SJCRH30 (cell line): ENCODE measurements around the gene MMP3. TPM values are rescaled to one million over a fixed set of nuclear protein-coding genes. Genes with fewer than 3 reads are reported as not detected.

ENCODE experiments used
- DNase-seq, 2 experiments: peaks; one replicate each; pipeline ENCODE4 v3.0.0-alpha.2; 2015 to 2020
- H3K27ac ChIP-seq: fragments of 250-450 bp; sonication (Bioruptor Pico); 2 replicates; pipeline ENCODE4 v1.5.1; 2020; ENCODE audit warnings: mild to moderate bottlenecking, moderate library complexity
- H3K27me3 ChIP-seq: fragments of 250-450 bp; sonication (Bioruptor Pico); 2 replicates; pipeline ENCODE4 v1.5.1; 2020; ENCODE audit warnings: mild to moderate bottlenecking, moderate library complexity
- H3K36me3 ChIP-seq: fragments of 250-450 bp; sonication (Bioruptor Pico); 2 replicates; pipeline ENCODE4 v1.5.1; 2020; ENCODE audit warnings: mild to moderate bottlenecking, moderate library complexity
- H3K4me1 ChIP-seq: fragments of 250-450 bp; sonication (Bioruptor Pico); 2 replicates; pipeline ENCODE4 v1.5.1; 2020; ENCODE audit warnings: mild to moderate bottlenecking, moderate library complexity
- H3K4me3 ChIP-seq: fragments of 250-450 bp; sonication (Bioruptor Pico); 2 replicates; pipeline ENCODE4 v1.5.1; 2020; ENCODE audit warnings: mild to moderate bottlenecking, moderate library complexity
- H3K9me3 ChIP-seq: fragments of 250-450 bp; sonication (Bioruptor Pico); replicated peaks from 2 replicates; pipeline ENCODE4 v1.5.1; 2020; ENCODE audit warnings: mild to moderate bottlenecking, moderate library complexity
- total RNA-seq: library from RNA; depleted of rRNA; stranded (reverse); fragments of >200 nt; shearing (Covaris generic); gene quantifications from 2 replicates; pipeline ENCODE4 v1.2.3, GENCODE V29; 2014

The MMP3 gene
- total RNA-seq, 1 experiment from 2014 or later, result 0.43 TPM

GRCh38 chr11:102846292-102846691, 2.9 kb upstream of the MMP3 start:
- peaks cover 46% of the 10 kb centered on the region for H3K4me1 ChIP-seq
- H3K27me3 ChIP-seq, result no peaks in the 10 kb centered on the region
- H3K36me3 ChIP-seq, result no peaks in the 10 kb centered on the region
- DNase-seq, result peak; percentile 35 to 89
- H3K9me3 ChIP-seq, result no peaks in the 10 kb centered on the region
- H3K27ac ChIP-seq, result peak overlapping the region; percentile 91
- no peak overlapping the region for H3K4me3 ChIP-seq

DNA sequence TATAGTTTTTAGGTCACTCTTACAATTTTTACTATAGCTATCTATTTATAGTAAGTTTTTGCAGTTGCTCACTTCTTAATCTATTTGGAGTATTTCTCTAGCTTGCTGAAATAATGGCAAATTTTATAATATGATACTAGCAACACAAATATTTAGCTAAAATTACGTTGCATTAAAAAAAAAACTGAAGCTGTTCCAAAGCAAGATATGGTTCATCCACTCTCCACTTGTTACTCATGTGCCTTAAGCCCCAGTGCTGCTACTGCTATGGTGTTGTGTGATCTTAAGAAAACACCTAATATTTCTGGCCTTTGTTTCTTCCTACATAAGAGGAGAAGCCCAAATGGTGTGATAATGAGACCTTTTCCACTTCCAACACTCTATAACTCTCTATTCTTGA, 479 bp downstream of the MMP3 start:
- Histone ChIP-seq H3K4me3 (no peak overlapping the region), H3K4me1 (peaks cover 37% of the 10 kb centered on the region), H3K9me3 (no peaks in the 10 kb centered on the region), H3K36me3 (no peaks in the 10 kb centered on the region), H3K27me3 (no peaks in the 10 kb centered on the region), H3K27ac (no peak overlapping the region)
- DNase-seq, result no peak

- peaks cover 24% of the 10 kb centered on the region for H3K4me1 ChIP-seq
- no peaks in the 10 kb centered on the region for H3K27me3 ChIP-seq
- H3K36me3 ChIP-seq, result no peaks in the 10 kb centered on the region
- H3K27ac ChIP-seq, result no peak overlapping the region
- no peak for DNase-seq
- H3K4me3 ChIP-seq, result no peak overlapping the region
- no peaks in the 10 kb centered on the region for H3K9me3 ChIP-seq
Measured at GRCh38 chr11:102840018-102840417, 3.4 kb downstream of the MMP3 start.

DNA sequence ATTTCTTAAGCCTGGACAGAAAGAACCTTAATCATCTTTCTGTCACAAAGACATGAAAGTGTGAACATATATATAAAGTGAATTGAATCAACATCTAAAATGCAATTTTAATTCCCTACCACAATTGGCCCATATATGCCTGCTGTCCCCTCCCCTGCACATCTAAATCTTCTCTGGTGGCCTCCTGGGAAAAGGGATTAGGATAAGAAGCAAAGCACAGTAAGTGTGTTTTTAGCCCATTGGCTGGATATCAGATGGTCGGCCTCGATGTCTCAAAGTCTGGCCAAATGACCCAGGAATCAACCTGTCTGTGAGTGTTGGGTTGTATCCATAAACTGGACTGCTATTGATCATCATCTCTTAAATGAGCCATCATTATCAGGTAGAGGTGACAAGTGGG, 5.8 kb downstream of the MMP3 start:
- DNase-seq, result no peak
- H3K9me3 ChIP-seq, result no peaks in the 10 kb centered on the region
- H3K27ac ChIP-seq, result no peak overlapping the region
- no peaks in the 10 kb centered on the region for H3K36me3 ChIP-seq
- no peak overlapping the region for H3K4me3 ChIP-seq
- peaks cover 4% of the 10 kb centered on the region; the same call in 1 of the 2 replicates for H3K4me1 ChIP-seq
- H3K27me3 ChIP-seq, result no peaks in the 10 kb centered on the region

DNA sequence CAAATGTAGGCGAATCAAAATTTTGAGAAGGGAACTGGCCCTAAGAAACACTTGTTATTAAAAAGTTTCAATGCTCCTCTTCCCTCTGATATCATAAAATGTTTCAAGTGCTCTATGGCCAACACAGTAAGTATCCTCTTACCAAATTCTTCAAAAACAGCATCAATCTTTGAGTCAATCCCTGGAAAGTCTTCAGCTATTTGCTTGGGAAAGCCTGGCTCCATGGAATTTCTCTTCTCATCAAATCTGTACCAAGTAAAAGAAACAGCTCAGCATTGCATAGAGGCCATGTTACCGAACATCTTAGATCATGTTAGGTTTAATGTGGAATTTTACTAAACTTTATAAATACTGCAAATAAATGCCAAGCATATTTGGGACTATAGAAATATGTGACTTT, 6.3 kb downstream of the MMP3 start:
- no peaks in the 10 kb centered on the region for H3K27me3 ChIP-seq
- H3K36me3 ChIP-seq, result no peaks in the 10 kb centered on the region
- no peak overlapping the region for H3K27ac ChIP-seq
- H3K4me3 ChIP-seq, result no peak overlapping the region
- peaks cover 4% of the 10 kb centered on the region; the same call in 1 of the 2 replicates for H3K4me1 ChIP-seq
- no peak for DNase-seq
- no peaks in the 10 kb centered on the region for H3K9me3 ChIP-seq

DNA sequence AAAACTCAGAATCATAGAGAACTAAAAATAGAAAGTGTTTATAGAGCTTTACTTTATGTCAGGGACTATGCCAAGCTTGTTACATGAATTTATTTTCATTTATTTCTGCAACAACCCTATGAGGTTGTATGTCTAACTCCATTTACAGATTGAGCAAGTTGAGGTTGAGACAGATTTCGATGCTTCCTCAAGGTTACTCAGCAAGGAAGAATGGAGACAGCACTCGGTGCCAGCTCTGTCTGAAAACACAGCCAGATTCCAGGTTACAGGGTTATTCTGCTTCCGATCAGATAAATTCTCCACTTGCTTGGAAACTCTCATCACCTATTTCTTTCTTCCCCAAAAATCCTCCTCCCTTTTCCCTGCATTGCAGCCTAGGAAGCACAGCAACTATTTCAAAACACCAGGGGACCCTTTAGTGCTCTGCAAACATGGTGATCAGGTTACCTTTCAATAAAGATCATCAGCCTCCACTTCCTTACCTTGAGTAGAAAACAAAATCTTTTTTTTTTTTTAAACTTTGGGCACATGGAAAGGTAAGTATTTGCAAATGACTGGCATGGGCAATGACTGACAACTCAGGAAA, 7.0 kb downstream of the MMP3 start:
- no peak for DNase-seq

DNA sequence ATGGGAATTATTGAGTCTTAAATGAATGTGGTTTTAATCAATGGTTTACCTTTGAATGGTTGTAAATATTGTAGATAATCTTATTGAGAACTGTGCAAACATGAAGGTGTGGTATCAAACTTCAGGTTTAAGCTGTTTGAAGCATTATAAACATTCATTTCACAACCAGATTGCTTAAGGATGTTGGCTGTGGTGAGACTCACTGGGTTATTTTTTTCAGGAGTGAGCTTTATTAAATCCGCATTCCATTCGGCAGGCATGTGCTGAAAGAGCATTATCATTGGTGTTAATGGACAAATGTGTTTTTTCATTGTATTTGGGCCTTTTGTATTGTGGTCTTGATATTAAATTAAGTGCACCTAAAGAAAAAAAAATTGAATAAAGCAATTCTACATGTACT, 9.7 kb downstream of the MMP3 start:
- DNase-seq, result no peak
- no peak overlapping the region for H3K4me3 ChIP-seq

More for the DNA sequence above, 7.0 kb downstream of the MMP3 start:
- Histone ChIP-seq H3K9me3 (no peaks in the 10 kb centered on the region), H3K4me3 (no peak overlapping the region), H3K4me1 (peaks cover 4% of the 10 kb centered on the region; the same call in 1 of the 2 replicates), H3K36me3 (no peaks in the 10 kb centered on the region), H3K27me3 (no peaks in the 10 kb centered on the region), H3K27ac (no peak overlapping the region)

DNA sequence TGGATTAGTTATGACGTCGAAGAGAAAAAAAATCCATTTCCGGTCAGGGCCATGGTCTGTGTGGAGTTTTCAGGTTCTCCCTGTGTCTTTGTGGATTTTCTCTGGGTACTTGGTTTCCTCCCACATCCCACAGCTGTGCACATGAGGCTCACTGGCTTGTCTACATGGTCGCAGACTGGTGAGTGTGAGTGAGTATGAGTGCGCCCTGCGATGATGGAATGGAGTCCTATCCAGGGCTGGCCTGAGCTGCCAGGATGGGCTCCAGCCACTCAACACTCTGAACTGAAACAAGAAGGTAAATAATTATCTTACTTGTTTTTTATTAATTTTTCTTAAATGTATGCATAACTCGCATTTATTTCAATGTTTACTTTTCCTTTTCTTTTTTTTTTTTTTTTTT, 10.8 kb downstream of the MMP3 start:
- Histone ChIP-seq H3K36me3 (no peaks in the 10 kb centered on the region), H3K9me3 (no peaks in the 10 kb centered on the region), H3K27ac (no peak overlapping the region), H3K4me1 (no peaks in the 10 kb centered on the region), H3K4me3 (no peak overlapping the region), H3K27me3 (no peaks in the 10 kb centered on the region)
- DNase-seq, result no peak

More for the DNA sequence above, 9.7 kb downstream of the MMP3 start:
- Histone ChIP-seq H3K27me3 (no peaks in the 10 kb centered on the region), H3K27ac (no peak overlapping the region), H3K36me3 (no peaks in the 10 kb centered on the region), H3K4me1 (no peaks in the 10 kb centered on the region), H3K9me3 (no peaks in the 10 kb centered on the region)

DNA sequence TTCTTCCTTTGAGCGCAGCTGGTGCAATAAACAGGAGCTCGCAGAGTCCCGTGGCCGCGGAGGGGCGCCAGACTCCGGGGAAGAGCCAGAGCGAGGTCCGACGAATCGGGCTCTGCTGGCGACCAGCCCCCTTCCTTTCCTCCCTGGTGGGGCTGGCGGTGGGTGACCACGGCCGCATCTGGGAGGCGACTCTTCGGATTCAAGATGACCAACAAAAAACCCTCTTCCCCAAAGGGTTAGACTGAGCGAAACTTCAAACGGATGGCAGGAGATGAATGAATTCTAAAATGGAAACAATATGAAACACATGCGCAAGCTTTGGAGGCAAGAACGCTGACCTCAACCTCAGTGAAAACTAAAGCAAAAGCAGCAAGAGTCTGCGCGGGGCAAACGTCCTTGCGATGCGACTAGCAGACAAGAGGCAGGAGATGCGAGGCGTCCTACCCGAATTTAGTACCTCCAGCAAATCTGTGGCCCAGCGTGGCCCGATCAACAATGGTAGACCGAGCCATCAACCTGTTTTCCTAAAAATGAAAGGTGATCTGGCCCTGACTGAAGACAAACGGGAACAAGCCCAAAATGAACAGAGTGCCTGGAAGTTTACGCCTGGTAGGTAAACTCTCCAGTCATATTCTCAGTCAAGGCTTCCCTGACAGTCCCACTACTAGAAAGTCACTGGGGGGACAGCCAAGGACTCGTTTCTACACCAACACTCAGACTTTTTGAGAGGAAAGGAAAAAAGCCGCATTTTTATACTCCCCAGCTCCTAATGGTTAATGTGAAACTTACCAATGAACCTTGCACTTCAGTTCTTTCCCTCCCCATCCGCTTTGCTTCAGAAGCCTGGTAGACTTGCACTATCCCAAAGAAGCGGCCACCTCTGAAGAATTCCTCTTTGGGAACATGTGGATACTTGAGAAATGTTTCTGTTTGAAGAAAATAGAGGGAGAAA, 11.6 kb downstream of the MMP3 start:
- DNase-seq, result no peak
- no peaks in the 10 kb centered on the region for H3K9me3 ChIP-seq
- no peaks in the 10 kb centered on the region for H3K36me3 ChIP-seq
- no peak overlapping the region for H3K27ac ChIP-seq
- no peaks in the 10 kb centered on the region for H3K4me1 ChIP-seq
- H3K4me3 ChIP-seq, result no peak overlapping the region
- H3K27me3 ChIP-seq, result no peaks in the 10 kb centered on the region

GRCh38 chr11:102831128-102831488, 12.3 kb downstream of the MMP3 start:
- Histone ChIP-seq H3K4me1 (no peaks in the 10 kb centered on the region), H3K27me3 (no peaks in the 10 kb centered on the region), H3K36me3 (no peaks in the 10 kb centered on the region), H3K9me3 (no peaks in the 10 kb centered on the region), H3K27ac (no peak overlapping the region), H3K4me3 (no peak overlapping the region)
- DNase-seq, result no peak

DNA sequence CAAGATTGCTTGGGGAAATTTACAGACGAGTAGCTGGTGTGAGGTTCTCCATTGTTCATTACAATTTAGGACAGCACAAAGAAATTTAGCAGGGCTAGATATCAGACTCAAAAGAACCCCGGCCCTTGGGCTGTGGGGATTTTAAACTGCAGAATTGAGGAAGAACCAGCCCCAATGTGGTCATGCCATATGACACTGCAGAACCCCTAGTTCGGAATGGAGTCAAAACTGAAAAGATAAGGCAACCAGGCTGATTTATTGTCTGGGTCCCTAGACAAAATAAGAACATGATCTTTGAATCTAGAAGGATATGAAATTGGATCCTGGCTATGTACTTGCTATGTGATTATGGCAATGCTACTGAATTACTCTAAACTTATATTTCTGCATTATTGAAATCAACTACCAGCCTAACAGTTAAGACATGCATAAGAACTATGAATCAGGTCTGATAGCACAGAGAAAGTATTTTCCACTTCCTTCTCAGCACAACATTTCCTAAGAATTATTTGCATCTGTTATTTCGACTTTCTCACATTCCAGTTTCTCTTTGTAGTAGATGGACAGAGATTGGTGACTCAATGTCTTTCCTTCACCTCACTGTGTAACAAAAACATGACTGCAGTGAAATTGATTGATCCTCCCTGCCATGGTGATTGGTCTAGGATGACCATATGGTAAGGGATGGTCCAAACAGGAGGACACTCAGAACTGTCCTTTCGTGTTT, 13.2 kb downstream of the MMP3 start:
- H3K4me3 ChIP-seq, result no peak overlapping the region
- no peaks in the 10 kb centered on the region for H3K27me3 ChIP-seq
- H3K4me1 ChIP-seq, result no peaks in the 10 kb centered on the region
- H3K27ac ChIP-seq, result no peak overlapping the region
- H3K9me3 ChIP-seq, result no peaks in the 10 kb centered on the region
- H3K36me3 ChIP-seq, result no peaks in the 10 kb centered on the region
- DNase-seq, result no peak

- H3K27ac ChIP-seq, result no peak overlapping the region
- no peaks in the 10 kb centered on the region for H3K36me3 ChIP-seq
- H3K4me3 ChIP-seq, result no peak overlapping the region
- no peaks in the 10 kb centered on the region for H3K4me1 ChIP-seq
- H3K9me3 ChIP-seq, result no peaks in the 10 kb centered on the region
- DNase-seq, result no peak
- H3K27me3 ChIP-seq, result no peaks in the 10 kb centered on the region
Measured at GRCh38 chr11:102829316-102830000, 14.0 kb downstream of the MMP3 start.

DNA sequence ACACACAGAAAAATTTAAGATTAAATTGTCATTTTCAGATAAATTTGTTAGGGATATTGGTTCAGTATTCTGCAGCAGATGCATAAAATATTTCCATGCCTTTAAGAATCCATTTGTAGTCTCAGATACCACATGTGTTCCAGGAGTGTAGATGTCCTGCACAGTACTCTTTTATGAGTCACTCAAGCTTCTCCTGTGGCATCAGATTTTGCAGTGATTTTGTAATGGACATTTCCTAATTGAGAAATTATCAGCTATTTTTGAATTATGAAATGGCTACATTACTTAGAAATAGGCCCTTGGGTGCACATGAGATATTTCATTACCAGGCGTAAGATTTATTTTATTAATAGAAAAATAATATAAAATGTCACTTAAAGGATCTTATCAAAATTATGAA, 18.9 kb downstream of the MMP3 start:
- Histone ChIP-seq H3K4me1 (no peaks in the 10 kb centered on the region), H3K36me3 (no peaks in the 10 kb centered on the region), H3K27me3 (no peaks in the 10 kb centered on the region), H3K9me3 (no peaks in the 10 kb centered on the region), H3K4me3 (no peak overlapping the region), H3K27ac (no peak overlapping the region)
- DNase-seq, result no peak

DNA sequence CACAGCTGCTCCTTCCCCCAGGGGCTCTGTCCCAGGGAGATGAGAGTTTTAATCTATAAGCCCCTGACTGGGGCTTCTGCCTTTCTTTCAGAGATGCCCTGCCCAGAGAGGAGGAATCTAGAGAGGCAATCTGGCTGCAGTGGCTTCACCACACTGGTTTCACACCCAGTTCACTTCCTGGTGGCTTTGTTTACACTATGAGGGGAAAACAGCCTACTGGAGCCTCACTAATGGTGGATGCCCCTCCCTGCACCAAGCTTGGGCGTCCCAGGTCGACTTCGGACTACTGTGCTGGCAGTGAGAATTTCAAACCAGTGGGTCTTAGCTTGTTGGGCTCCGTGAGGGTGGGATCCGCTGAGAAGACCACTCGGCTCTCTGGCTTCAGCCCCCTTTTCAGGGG, 23.9 kb downstream of the MMP3 start:
- Histone ChIP-seq H3K36me3 (no peaks in the 10 kb centered on the region), H3K27me3 (no peaks in the 10 kb centered on the region)
- no peak for DNase-seq

GRCh38 chr11:102813484-102813883, 29.9 kb downstream of the MMP3 start:
- H3K9me3 ChIP-seq, result no peaks in the 10 kb centered on the region
- no peak overlapping the region for H3K27ac ChIP-seq
- no peak for DNase-seq

More for the DNA sequence above, 23.9 kb downstream of the MMP3 start:
- Histone ChIP-seq H3K9me3 (no peaks in the 10 kb centered on the region), H3K4me1 (no peaks in the 10 kb centered on the region), H3K4me3 (no peak overlapping the region), H3K27ac (no peak overlapping the region)

More at GRCh38 chr11:102813484-102813883, 29.9 kb downstream of the MMP3 start:
- H3K36me3 ChIP-seq, result no peaks in the 10 kb centered on the region
- peaks cover 10% of the 10 kb centered on the region for H3K4me1 ChIP-seq
- no peaks in the 10 kb centered on the region for H3K27me3 ChIP-seq
- H3K4me3 ChIP-seq, result no peak overlapping the region
